H1 (cell line): Measurements from ENCODE around the gene CABP4. TPM values are rescaled to one million over a fixed set of nuclear protein-coding genes. Genes with fewer than 3 reads are reported as not detected.
"Not testable (repeated sequence)": the region's sequence is repeated elsewhere in the genome, so short reads cannot be mapped to it uniquely, and the experiment has no call there.

Source experiments
- CTCF ChIA-PET: fragments of 300-600 bp; sonication (Branson Sonifier 250); formaldehyde crosslinking; loops from one replicate; lab custom pipeline; 2021; ENCODE audit not compliant: partially characterized antibody; lab: Charles Lee
- POLR2A ChIA-PET: fragments of 300-600 bp; sonication (Branson Sonifier 250); formaldehyde crosslinking; loops from one replicate; lab custom pipeline; 2021; ENCODE audit warnings: inconsistent platforms; ENCODE audit not compliant: partially characterized antibody; lab: Charles Lee
- DNase-seq, 2 experiments: peaks; one replicate each; pipeline versions ENCODE4 v3.0.0 to v3.0.0-alpha.2; 2010 to 2022; ENCODE audit warnings: low spot score in 2 of 2, low read depth in 1 of 2, mixed read lengths in 1 of 2
- FAIRE-seq: peaks from 2 replicates; lab custom pipeline; 2011; peaks lifted over from hg19 to GRCh38; lab: Jason Lieb, UNC
- H2AFZ ChIP-seq: 2 replicates; pipeline ENCODE4 v1.8.1; 2012; ENCODE audit warnings: low read length, inconsistent platforms
- H2AK5ac ChIP-seq: 2 replicates; pipeline ENCODE4 v1.6.1; 2013; ENCODE audit warnings: low read depth, low read length
- H2BK120ac ChIP-seq: replicated peaks from 2 replicates; pipeline ENCODE3; 2013; ENCODE audit warnings: low read depth, low read length, inconsistent platforms
- H2BK12ac ChIP-seq: 2 replicates; pipeline ENCODE4 v1.6.1; 2013; ENCODE audit warnings: low read depth, low read length
- H2BK15ac ChIP-seq: 2 replicates; pipeline ENCODE4 v1.6.1; 2013; ENCODE audit warnings: low read length
- H2BK20ac ChIP-seq: 2 replicates; pipeline ENCODE4 v1.6.1; 2013; ENCODE audit warnings: low read length
- H2BK5ac ChIP-seq: 2 replicates; pipeline ENCODE4 v1.6.1; 2013; ENCODE audit warnings: low read depth, low read length
- H3K14ac ChIP-seq: 2 replicates; pipeline ENCODE4 v1.6.1; 2013; ENCODE audit warnings: inconsistent platforms; ENCODE audit not compliant: insufficient read length
- H3K18ac ChIP-seq: 2 replicates; pipeline ENCODE4 v1.6.1; 2013; ENCODE audit warnings: low read length; ENCODE audit errors: extremely low read depth
- H3K23ac ChIP-seq: 2 replicates; pipeline ENCODE4 v1.6.1; 2013; ENCODE audit warnings: inconsistent platforms; ENCODE audit not compliant: insufficient read length
- H3K23me2 ChIP-seq: 2 replicates; pipeline ENCODE4 v1.6.1; 2013; ENCODE audit warnings: low read depth, low read length
- H3K27ac ChIP-seq: 2 replicates; pipeline ENCODE4 v1.6.1; 2011; ENCODE audit warnings: low read depth, low read length, inconsistent platforms
- H3K27me3 ChIP-seq, 4 experiments: replicated peaks in 1 of 4; 1 replicate in 1 of 4; 2 replicates in 3 of 4; pipeline versions ENCODE4 v1.6.1 to v1.8.1; 2011 to 2013; ENCODE audit warnings: low read length in 3 of 4, mild to moderate bottlenecking in 3 of 4, inconsistent platforms in 2 of 4, mixed read lengths in 2 of 4, moderate library complexity in 1 of 4; ENCODE audit not compliant: control insufficient read depth in 3 of 4, insufficient read depth in 3 of 4; ENCODE audit errors: extremely low read depth in 1 of 4
- H3K36me3 ChIP-seq, 4 experiments: 2 replicates each; pipeline versions ENCODE4 v1.6.1 to v1.8.1; 2011 to 2013; ENCODE audit warnings: mild to moderate bottlenecking in 4 of 4, low read length in 3 of 4, moderate library complexity in 2 of 4, control low read depth in 1 of 4, inconsistent platforms in 1 of 4; ENCODE audit not compliant: insufficient read depth in 4 of 4, control insufficient read depth in 2 of 4
- H3K4ac ChIP-seq: replicated peaks from 2 replicates; pipeline ENCODE3; 2013; ENCODE audit warnings: low read length, low read depth, mixed read lengths, inconsistent platforms; ENCODE audit not compliant: insufficient read length
- H3K4me1 ChIP-seq, 4 experiments: replicated peaks in 1 of 4; 1 replicate in 1 of 4; 2 replicates in 3 of 4; pipeline versions ENCODE4 v1.6.1 to v1.8.1; 2011 to 2013; ENCODE audit warnings: low read length in 3 of 4, inconsistent platforms in 2 of 4, mixed read lengths in 1 of 4; ENCODE audit not compliant: insufficient read depth in 4 of 4, control insufficient read depth in 3 of 4
- H3K4me2 ChIP-seq, 2 experiments: 2 replicates each; pipeline versions ENCODE4 v1.6.1 to v1.8.1; 2011 to 2013; ENCODE audit warnings: low read depth in 2 of 2, low read length in 2 of 2, control low read depth in 1 of 2, inconsistent platforms in 1 of 2, mild to moderate bottlenecking in 1 of 2; ENCODE audit not compliant: insufficient read depth in 1 of 2
- H3K4me3 ChIP-seq, 4 experiments: fragments of 200-600, 300-600 bp in 1 of 4; sonication (generic), shearing (Covaris generic), sonication (Bioruptor Twin) in 1 of 4; 2 replicates each; pipeline versions ENCODE4 v1.5.1 to v1.8.1; 2011 to 2016; ENCODE audit warnings: low read length in 4 of 4, low read depth in 3 of 4, control low read depth in 2 of 4, inconsistent platforms in 2 of 4, mild to moderate bottlenecking in 2 of 4, mixed read lengths in 1 of 4, moderate library complexity in 1 of 4; ENCODE audit not compliant: insufficient read depth in 2 of 4; ENCODE audit errors: extremely low read depth in 1 of 4
- H3K56ac ChIP-seq: replicated peaks from 2 replicates; pipeline ENCODE3; 2013; ENCODE audit warnings: low read depth, mild to moderate bottlenecking, mixed read lengths, low read length, inconsistent platforms; ENCODE audit not compliant: insufficient read length
- H3K79me1 ChIP-seq: 2 replicates; pipeline ENCODE4 v1.6.1; 2013; ENCODE audit warnings: low read depth, low read length, control low read depth
- H3K79me2 ChIP-seq, 2 experiments: 2 replicates each; pipeline versions ENCODE4 v1.6.1 to v1.8.1; 2012 to 2013; ENCODE audit warnings: low read length in 2 of 2, mild to moderate bottlenecking in 2 of 2, inconsistent platforms in 1 of 2; ENCODE audit not compliant: insufficient read depth in 2 of 2, control insufficient read depth in 1 of 2
- H3K9ac ChIP-seq, 4 experiments: replicated peaks in 1 of 4; 1 replicate in 1 of 4; 2 replicates in 3 of 4; pipeline versions ENCODE4 v1.6.1 to v1.8.1; 2011 to 2013; ENCODE audit warnings: low read depth in 3 of 4, low read length in 3 of 4, control low read depth in 2 of 4, mild to moderate bottlenecking in 2 of 4, moderate library complexity in 2 of 4, inconsistent platforms in 1 of 4; ENCODE audit errors: extremely low read depth in 1 of 4
- H3K9me3 ChIP-seq, 2 experiments: 2 replicates each; pipeline versions ENCODE4 v1.6.1 to v1.8.1; 2012 to 2013; ENCODE audit warnings: mild to moderate bottlenecking in 2 of 2, moderate library complexity in 2 of 2, control low read depth in 1 of 2, inconsistent platforms in 1 of 2, low read depth in 1 of 2, low read length in 1 of 2, mixed read lengths in 1 of 2; ENCODE audit not compliant: insufficient read depth in 2 of 2
- H4K20me1 ChIP-seq, 2 experiments: replicated peaks in 1 of 2; 2 replicates each; pipeline versions ENCODE3 to v1.8.1; 2011 to 2013; ENCODE audit warnings: inconsistent platforms in 2 of 2, low read length in 2 of 2, mild to moderate bottlenecking in 1 of 2; ENCODE audit not compliant: insufficient read depth in 2 of 2, control insufficient read depth in 1 of 2
- H4K5ac ChIP-seq: 2 replicates; pipeline ENCODE4 v1.6.1; 2013; ENCODE audit warnings: low read length, low read depth, mixed read lengths, inconsistent platforms; ENCODE audit not compliant: insufficient read length
- H4K8ac ChIP-seq: 2 replicates; pipeline ENCODE4 v1.8.0; 2013; ENCODE audit warnings: mild to moderate bottlenecking, moderate library complexity, low read length, inconsistent platforms; ENCODE audit not compliant: insufficient read depth; ENCODE audit errors: extremely low read depth
- H4K91ac ChIP-seq: replicated peaks from 2 replicates; pipeline ENCODE3; 2013; ENCODE audit warnings: low read length, mixed read lengths, inconsistent platforms; ENCODE audit not compliant: insufficient read length
- WGBS, 2 experiments: shearing (Covaris generic) in 1 of 2; methylation state at CpG; one replicate each; pipeline versions ENCODE4 v1.1.6 to v1.1.7; 2013 to 2015; ENCODE audit warnings: low lambda C conversion rate in 2 of 2, mixed read lengths in 2 of 2, inconsistent platforms in 1 of 2, low coverage in 1 of 2, missing lambda C conversion rate in 1 of 2; ENCODE audit not compliant: insufficient replicate concordance in 2 of 2, insufficient coverage in 1 of 2, insufficient read length in 1 of 2; ENCODE audit errors: extremely low coverage in 1 of 2, missing lambda C conversion rate in 1 of 2; 5-methylcytosine and 5-hydroxymethylcytosine counted together
- polyA plus RNA-seq, 7 experiments: library from polyadenylated mRNA; depleted of rRNA in 3 of 7; stranded (reverse) in 5 of 7; unstranded in 2 of 7; fragments of >200 nt in 5 of 7; fragments of 200-250 nt in 2 of 7; gene quantifications; 1 replicate in 5 of 7; 2 replicates in 1 of 7; 4 replicates in 1 of 7; pipeline versions ENCODE4 v1.2.1 to v1.2.3, GENCODE V29; 2011 to 2013; ENCODE audit warnings: missing spikeins in 2 of 7, mixed read lengths in 2 of 7
- total RNA-seq: library from RNA; stranded (reverse); fragmentation: NEBNext Ultra II Directional; extraction: Animal tissue kit (Norgen Biotek cat#: 25700); gene quantifications from 2 replicates; pipeline ENCODE4 v1.2.1, GENCODE V29; 2021

The CABP4 gene
- total and polyA plus RNA-seq, 2 of the 8 experiments (the other 6 are each of a cell fraction or from before 2014, with no cell fraction given), result not detected

DNA sequence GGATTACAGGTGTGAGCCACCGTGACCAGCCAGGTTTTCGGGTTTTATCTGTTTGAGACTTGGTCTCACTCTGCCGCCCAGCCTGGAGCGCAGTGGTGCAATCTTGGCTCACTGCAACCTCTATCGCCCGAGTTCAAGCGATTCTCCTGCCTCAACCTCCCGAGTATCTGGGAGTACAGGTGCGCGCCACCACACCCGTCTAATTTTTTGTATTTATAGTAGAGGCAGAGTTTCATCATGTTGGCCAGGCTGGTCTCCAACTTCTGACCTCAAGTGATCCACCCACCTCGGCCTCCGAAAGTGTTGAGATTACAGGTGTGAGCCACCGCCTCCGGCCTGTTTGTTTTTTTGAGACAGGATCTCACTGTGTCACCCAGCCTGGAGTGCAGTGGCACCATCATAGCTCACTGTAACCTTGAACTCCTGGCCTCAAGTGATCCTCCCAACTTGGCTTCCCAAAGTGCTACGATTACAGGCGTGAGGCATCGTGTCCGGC is 27.7 kb upstream of the CABP4 start:
- H2BK12ac ChIP-seq, DNase-seq, H3K36me3 ChIP-seq, H3K27me3 ChIP-seq, H3K79me1 ChIP-seq, H3K14ac ChIP-seq, H2BK120ac ChIP-seq, H4K91ac ChIP-seq, H3K27ac ChIP-seq, H4K8ac ChIP-seq, FAIRE-seq, H3K18ac ChIP-seq, H2AK5ac ChIP-seq, H3K23ac ChIP-seq, H3K9me3 ChIP-seq, H4K5ac ChIP-seq, H3K56ac ChIP-seq, H3K4ac ChIP-seq, H2BK20ac ChIP-seq, H4K20me1 ChIP-seq, H3K79me2 ChIP-seq: not testable (repeated sequence)
- 93% methylated on average over 19 of the region's 19 CpGs; no CpG with 5 or more reads in 1 of the 2 experiments for WGBS, 2 experiments
- Histone ChIP-seq H3K9ac (peak overlapping the region in 1 of 4 experiments; percentile 26; a peak in 1 of 7 replicates), H3K4me3 (peak overlapping the region; percentile 66 to 98 (median 90)), H3K4me1 (peaks cover 0 to 12% (median 4%) of the 10 kb centered on the region in 4 experiments; a peak in 6 of 7 replicates), H2BK5ac (peak overlapping the region; percentile 77; the same call in 1 of the 2 replicates), H3K4me2 (peak overlapping the region; percentile 60 to 96), H2BK15ac (peak overlapping the region; percentile 72; the same call in 1 of the 2 replicates), H3K23me2 (peaks cover 10% of the 10 kb centered on the region), H2AFZ (peak overlapping the region; percentile 34; the same call in 1 of the 2 replicates)
- CTCF ChIA-PET, result interaction anchor here (1.8 kb wide), 1 partner anchor 26 kb away, joined by 5 read pairs; the partner anchor contains the start of gene PPP1CA
- POLR2A ChIA-PET, result interaction anchor here (1.1 to 3.9 kb wide), 8 partner anchors 8 to 43 kb away, joined by 3 to 37 read pairs (median 4); partner anchors contain the start of genes GPR152, PTPRCAP and TMEM134
